Jurkat, Clone E6-1 (cell line): ENCODE results near the gene TSPAN9.

ENCODE experiments used
- DNase-seq: peaks from one replicate; pipeline ENCODE4 v3.0.0-alpha.2; 2011; ENCODE audit warnings: low read depth, low spot score
- H3K4me3 ChIP-seq: 2 replicates; pipeline ENCODE4 v1.5.1; 2011; ENCODE audit warnings: mild to moderate bottlenecking, low read length, control low read depth, moderate library complexity

Gene TSPAN9

GRCh38 chr12:3225154-3225795 is 148.1 kb downstream of the TSPAN9 start:
- H3K4me3 ChIP-seq = no peak overlapping the region
- no peak for DNase-seq

DNA sequence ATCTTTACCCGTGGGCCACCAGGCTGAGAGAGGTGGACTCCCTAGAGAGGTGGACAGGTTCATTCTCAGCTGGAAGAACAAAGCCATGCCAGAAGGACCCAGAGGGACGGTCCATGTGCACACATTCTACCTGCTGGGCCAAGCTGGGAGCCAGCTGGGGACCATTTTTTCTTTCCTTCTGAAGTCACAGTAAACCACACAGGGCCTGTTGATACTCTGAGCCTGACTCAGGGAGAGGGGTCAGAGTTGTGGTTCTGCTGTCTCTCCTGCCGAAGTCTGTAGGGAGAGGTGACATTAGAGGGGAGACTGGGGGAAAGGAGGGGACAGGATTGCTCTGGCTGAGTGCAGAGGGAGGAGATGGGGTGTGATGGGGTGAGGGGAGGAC is 148.6 kb downstream of the TSPAN9 start:
- H3K4me3 ChIP-seq = no peak overlapping the region
- no peak for DNase-seq

DNA sequence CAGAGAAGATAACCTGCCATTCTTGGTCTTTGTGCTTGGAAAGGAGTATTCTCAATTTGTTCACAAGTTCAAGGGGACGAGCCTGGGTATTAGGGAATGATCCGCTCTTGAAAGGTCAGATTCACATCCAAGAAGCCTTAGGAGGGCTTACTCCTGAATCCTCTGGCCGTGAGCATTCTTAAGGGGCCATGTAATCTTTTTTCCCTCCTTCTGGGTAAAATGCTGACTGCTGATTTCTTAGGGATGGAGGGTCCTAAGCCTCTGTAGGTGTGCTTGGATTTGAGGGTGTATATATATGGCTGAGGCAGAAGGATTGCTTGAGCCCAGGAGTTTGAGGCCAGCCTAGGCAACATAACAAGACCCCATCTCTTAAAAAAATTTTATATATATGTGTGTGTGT is 149.1 kb downstream of the TSPAN9 start:
- H3K4me3 ChIP-seq = no peak overlapping the region

DNA sequence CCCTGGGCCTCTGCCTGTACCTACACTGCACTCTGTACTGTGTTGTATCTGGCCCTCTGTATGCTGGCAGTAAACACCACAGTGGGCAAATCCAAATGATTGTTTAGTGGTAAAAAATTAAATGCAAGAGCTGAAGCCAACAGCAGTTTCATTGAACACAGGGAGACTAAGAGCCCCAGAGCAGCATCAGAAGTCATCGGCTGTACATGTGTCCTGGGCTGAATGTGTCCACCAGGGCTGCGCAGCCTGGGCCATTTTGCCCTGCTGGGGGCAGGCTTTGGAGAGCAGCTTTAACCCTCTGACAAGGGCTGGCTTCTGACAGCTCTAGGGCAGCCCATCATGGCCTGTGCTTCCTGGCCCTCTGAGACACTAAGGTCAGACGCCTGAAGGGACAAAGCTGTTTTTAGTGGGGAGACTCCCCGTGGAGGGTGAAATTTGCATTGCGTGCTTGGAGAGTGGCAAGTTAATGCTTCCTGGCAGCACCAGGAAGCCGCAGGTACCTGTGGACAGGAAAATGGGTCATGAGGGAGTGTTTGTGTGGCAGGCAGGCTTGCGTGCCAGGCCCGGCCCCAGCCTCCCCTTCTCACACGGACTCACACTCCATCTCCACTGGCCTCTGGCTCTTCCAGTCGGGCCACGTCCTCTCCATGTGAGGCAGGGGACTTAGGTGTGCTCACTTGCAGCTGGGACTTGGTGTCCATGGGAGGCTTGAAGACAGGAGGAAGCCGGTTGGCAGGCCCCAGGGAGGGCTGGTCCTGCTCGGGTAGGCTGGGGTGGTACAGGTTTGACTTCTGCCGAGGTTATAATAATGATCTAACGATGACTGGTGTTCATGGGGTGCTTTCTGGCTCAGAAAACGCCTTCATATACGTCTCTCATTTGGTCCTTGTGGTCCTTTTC is 150.1 kb downstream of the TSPAN9 start:
- no peak overlapping the region for H3K4me3 ChIP-seq
- no peak for DNase-seq

More for the DNA sequence above, 149.1 kb downstream of the TSPAN9 start:
- no peak for DNase-seq

DNA sequence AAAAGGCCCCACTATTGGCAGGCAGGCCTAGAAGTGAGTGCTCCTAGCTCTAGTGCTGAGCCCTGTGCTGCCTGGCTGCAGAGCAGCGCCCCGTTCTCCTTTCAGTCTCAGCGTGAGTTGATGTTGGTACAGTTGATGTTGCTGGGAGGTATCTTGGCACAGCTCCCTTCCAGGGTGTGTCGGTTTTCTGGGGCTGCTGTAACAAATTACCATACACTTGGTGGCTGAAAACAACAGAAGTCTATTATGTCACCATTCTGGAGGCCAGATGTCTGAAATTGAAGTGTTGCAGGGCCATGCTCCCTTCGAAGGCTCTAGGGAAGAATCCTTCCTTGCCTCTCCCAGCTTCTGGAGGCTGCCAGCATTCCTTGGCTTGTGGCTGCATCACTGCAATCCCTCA is 151.4 kb downstream of the TSPAN9 start:
- no peak for DNase-seq

DNA sequence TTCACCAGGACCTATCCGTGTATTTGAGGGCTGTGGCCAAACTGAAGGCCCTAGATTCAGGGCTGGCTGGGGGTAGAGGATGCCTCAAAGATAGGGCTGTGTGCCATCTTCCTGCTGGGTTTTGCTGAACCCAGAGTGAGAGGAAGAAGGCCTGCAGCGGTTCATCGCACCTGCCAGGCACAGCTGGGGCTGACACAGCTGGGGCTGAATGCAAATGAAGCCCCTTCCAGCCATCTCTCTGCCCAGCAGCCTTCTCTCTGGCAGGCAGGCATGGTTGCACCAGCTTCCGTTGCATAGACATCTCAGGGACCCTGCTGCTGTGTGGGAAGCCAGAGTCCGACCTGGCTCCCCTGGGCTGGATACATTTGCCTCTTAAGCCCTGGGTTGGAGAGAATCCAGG is 152.4 kb downstream of the TSPAN9 start:
- no peak overlapping the region for H3K4me3 ChIP-seq
- DNase-seq = peak; percentile 60

More for the DNA sequence above, 151.4 kb downstream of the TSPAN9 start:
- H3K4me3 ChIP-seq = no peak overlapping the region

DNA sequence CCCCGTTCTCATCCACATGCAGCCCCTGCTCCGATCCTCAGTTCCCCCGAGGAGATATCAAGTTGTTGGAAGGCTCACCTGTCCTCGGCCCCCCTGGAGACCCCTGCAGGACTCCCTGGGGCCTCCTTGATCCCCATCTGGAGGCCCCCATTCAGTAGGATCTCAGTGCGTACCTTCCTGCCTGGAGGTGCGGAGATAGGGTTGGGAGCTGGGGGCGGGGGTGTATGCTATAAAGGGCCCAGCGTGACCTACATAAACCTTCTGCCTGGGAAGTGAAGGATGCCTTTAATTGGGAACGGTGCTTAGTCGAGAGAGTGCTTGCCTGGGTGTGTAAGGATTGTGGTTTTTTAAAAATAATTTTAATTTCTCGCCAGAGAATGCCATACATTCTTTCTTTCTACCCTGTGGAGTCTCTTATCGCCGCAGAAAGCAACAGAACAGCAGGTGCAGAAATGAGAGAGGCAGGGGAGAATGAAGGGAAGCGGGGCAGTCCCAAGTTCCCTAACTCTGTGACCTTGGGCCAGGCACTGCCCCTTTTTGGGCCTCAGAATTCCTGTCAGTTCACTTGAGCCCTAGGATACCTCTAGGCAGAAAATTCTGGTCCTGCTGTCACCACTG is 153.7 kb downstream of the TSPAN9 start:
- no peak overlapping the region for H3K4me3 ChIP-seq
- no peak for DNase-seq

DNA sequence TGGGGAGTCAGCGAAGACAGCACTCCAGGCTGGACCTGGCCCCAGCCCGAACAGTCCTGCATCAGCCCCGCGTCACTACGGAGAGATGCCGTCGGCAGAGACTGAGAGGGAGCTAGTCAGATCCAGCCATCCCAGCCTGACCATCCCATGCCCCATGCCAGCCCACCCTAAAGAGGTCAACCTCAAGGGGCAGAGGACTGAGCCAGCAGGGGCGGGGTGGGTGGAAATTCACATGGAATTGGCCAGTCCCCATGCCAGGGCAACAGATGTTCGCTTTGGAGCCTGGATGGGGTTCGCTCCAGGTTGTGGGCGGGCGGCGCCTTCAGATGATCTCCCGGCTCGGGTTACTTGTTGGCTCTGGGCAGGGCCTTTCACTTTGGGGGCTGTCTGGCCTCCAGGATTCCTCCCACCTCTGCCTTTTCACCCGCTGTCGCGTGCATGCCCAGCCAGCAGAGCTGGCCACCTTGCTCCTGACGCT is 154.3 kb downstream of the TSPAN9 start:
- no peak overlapping the region for H3K4me3 ChIP-seq
- DNase-seq = no peak

DNA sequence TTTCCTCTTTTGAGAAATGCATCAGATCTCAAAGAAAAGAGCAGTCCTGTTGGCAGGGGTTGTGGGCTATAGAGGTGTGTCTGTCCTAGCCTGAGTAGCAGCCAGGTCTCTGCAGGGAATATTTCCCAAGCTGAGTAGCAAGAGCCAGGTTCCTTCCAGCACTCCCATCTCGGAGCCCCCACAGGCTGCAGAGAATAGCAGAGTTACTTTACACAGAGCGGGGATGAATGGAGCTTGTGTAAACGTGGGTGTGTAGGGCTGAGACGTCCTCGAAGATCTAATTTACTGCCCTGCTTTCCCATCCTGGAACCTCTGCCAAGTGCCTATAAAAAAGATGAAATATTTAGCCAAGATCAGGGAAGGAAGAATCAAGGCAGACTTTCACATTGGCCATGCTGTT is 156.6 kb downstream of the TSPAN9 start:
- H3K4me3 ChIP-seq = no peak overlapping the region
- DNase-seq = no peak

GRCh38 chr12:3236345-3237187 is 159.4 kb downstream of the TSPAN9 start:
- peak; percentile 14 for DNase-seq
- no peak overlapping the region for H3K4me3 ChIP-seq

- no peak for DNase-seq
- H3K4me3 ChIP-seq = no peak overlapping the region
Measured at GRCh38 chr12:3238196-3238595, 161.0 kb downstream of the TSPAN9 start.

GRCh38 chr12:3241621-3242020 is 164.4 kb downstream of the TSPAN9 start:
- DNase-seq = no peak
- no peak overlapping the region for H3K4me3 ChIP-seq

- no peak for DNase-seq
- no peak overlapping the region for H3K4me3 ChIP-seq
Measured at GRCh38 chr12:3242199-3242863, 165.2 kb downstream of the TSPAN9 start.

DNA sequence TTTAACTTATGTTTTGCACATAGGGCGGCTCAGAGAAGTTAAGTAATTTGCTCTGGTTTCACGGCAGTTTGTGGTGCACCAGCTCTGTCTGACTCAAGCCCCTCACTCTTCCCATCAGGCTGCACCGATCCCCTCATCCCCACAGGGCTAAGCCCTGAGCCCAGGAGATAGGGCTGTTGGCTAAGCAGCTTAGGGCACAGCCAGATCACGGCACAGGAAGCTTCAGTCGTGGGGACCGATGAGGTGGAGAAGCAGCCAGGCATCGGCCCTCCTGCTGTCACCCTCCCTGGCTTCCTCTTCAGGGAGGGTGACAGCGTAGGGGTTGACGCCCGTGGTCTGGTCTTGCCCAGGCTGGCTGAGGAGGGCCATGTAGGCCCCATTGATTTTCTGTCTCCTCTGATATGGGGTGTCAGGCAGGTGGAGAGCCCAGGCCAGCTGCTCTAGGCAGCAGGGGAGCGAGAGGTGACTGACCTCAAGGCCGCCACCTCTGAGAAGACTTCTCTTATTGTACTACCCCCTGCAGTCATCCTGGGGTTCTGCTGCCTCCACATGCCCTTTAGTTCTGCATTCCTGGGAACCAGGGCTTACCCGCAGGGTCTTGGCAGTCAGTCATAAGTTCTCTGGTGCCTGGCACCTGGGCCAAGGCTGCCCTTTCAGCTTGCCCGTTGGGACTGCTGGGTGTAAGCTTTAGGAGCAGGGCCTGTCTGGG is 166.4 kb downstream of the TSPAN9 start:
- DNase-seq = no peak
- no peak overlapping the region for H3K4me3 ChIP-seq

GRCh38 chr12:3244219-3244750 is 167.1 kb downstream of the TSPAN9 start:
- no peak for DNase-seq

GRCh38 chr12:3246253-3246652 is 169.1 kb downstream of the TSPAN9 start:
- no peak overlapping the region for H3K4me3 ChIP-seq
- DNase-seq = no peak

More at GRCh38 chr12:3244219-3244750, 167.1 kb downstream of the TSPAN9 start:
- no peak overlapping the region for H3K4me3 ChIP-seq

GRCh38 chr12:3247077-3247476 is 169.9 kb downstream of the TSPAN9 start:
- no peak for DNase-seq
- H3K4me3 ChIP-seq = no peak overlapping the region

- no peak overlapping the region for H3K4me3 ChIP-seq
Measured at GRCh38 chr12:3247629-3248161, 170.5 kb downstream of the TSPAN9 start.

More at GRCh38 chr12:3247629-3248161, 170.5 kb downstream of the TSPAN9 start:
- DNase-seq = no peak
